ENCODE data around the gene PARD3B.

Gene PARD3B

GRCh38 chr2:205292665-205293295, 747.5 kb downstream of the PARD3B start:
- no peak for FAIRE-seq

GRCh38 chr2:205293559-205293958, 748.3 kb downstream of the PARD3B start:
- no peak for FAIRE-seq

DNA sequence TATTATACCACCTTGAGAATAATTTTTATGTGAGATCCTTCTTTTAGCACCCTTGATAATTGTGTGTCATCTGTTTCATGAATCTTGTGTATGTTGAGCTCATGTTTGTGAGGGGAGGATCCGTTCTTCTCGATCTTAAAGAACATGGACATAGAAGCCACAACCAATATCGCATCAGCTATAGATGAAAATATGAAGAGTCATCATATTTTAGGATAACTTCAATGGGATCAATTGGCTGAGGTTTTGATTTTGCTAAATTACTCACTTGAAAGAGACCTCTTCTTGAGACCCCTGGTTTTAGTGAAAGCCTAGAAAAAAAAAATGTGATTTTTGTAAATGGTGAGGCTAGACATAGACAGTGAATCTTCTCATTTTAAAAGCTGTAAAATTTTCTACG, 751.7 kb downstream of the PARD3B start:
- no peak for FAIRE-seq

- no peak for FAIRE-seq
These were observed 752.1 kb downstream of the PARD3B start for GRCh38 chr2:205297368-205297767.

- FAIRE-seq, result no peak
These were observed 752.6 kb downstream of the PARD3B start for GRCh38 chr2:205297846-205298245.

- FAIRE-seq, result no peak
These were observed 765.9 kb downstream of the PARD3B start for GRCh38 chr2:205311201-205311600.

GRCh38 chr2:205321231-205321630, 776.0 kb downstream of the PARD3B start:
- no peak for FAIRE-seq

- peak; percentile 33 for FAIRE-seq
These were observed 778.7 kb downstream of the PARD3B start for GRCh38 chr2:205323929-205324328.

DNA sequence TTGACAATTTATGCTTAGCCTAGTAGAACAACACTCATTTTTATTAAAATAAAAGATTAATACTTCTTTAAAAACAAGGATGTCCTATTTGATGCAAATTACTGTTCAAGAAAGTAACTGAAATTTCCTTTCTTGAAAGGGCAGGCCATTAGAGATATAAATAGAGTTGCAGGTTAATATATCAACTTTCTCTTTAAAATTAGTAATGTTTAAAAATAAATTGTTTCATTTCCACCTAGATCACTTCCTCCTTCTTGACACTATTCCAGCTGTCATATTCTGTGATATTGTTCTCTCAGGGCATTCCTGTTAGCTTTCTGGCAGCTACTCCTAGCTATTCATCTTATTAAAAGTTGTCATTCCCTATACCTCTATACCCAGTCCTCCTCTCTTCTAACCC, 779.1 kb downstream of the PARD3B start:
- FAIRE-seq, result no peak

DNA sequence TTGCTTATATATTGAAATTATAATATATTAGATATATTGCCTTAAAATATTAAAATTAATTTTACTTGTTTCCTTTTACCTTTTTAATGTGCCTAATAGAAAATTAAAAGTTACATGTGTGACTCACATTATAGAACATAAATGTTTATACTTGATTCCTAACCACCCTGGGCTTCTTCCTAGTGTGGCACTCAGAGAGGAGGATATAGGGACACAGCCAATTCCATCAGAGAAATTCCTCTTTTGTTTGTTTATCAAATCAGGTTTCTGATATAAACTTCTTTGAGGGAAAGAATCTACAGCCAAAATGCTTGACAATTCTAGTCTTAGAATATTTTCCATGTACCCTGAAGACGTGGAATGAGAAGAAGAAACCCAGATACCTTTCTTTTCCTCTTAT, 788.1 kb downstream of the PARD3B start:
- no peak for FAIRE-seq

DNA sequence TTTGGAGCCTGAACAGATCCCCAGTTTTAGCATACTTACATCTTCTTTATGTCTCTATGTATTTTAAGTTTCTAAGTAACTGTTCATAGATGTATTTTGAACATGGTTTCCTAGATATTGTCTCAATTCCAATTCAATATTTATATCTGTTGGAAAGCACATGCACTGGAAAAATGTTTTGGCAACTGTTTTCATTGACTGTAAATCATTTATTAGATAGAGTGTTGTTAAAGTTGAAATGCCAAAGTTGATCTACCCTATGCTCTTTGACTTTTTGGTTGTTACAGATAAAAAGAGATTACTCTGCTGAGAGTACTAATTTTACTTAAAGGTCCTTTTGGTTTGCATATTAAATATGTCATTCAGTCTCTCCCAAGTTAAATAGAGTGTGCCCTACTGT, 792.0 kb downstream of the PARD3B start:
- no peak for FAIRE-seq

DNA sequence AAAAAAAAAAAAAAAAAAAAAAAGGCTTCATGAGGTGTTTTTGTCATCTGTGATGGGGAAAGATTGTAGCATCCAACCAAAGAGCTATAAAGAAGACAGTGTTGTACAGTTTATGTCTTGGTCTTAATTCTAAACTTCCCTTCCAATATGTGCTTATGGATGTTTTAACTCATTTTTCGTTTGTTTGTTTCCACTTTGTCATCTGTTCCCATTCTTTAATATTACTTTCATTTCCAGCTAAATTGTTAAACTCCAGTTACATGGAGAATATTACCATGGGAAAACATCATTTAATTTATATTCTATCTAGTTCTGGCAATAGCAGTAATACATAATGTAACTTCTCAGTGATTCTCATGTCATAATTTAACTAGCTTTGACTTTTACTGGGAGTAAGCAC, 792.9 kb downstream of the PARD3B start:
- no peak for FAIRE-seq

DNA sequence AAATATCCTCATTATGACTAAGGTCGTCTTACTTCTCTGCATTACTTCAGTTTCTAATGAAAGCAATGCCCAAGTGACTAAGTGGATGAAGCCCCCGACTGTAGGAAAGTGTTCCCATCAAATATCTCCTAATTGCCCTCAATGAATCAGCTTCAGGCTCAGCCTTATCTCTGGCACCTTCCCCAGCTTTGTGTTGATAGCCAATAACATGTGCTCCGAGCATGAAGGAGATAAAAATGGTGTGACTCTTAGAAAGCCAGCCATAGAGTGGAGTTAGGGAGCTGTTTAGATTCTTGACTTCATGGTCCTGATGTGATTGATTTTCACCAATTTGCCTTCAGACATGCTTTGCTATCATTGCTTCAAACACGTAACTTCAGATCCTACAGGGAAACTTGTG, 797.8 kb downstream of the PARD3B start:
- FAIRE-seq, result no peak

GRCh38 chr2:205346649-205347048, 801.4 kb downstream of the PARD3B start:
- no peak for FAIRE-seq

DNA sequence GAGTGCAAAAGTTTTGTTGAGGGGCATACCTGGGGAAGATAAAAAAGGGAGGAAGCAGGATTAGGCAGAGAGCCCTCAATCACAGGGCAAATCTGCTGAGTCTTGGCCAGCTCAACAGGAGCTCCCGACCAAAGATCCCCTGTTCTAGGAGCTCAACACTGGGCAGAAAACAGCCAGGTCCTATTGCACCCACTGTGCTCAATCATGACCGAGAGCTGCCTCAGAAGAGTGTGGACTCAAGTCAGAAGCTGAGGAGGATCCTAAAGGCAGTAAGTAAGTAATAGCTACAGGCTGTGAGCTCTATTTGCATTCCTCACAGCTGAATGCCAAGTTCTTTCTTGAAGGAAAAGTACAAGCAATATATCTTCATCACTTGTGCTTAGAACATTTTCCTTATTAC, 802.6 kb downstream of the PARD3B start:
- no peak for FAIRE-seq

- no peak for FAIRE-seq
These were observed 806.8 kb downstream of the PARD3B start for GRCh38 chr2:205352094-205352493.

DNA sequence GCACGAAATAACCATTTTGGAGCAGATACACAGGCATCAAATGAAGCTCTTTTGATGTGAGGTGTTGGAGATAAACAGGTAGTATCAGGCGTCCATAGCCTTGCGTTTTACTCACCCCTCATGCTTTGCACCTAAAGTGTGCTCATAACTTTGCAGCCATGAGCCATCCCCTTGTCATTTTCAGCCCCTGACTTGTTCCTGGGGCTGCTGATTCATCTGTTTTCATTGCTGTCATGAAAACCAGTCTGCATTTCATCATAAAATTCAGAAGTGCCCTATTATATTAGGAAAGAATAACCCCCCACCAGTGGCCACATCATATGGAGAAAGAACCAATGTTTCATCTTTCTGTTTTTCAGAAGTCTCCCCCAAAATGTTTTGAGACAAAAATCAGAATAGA, 807.3 kb downstream of the PARD3B start:
- FAIRE-seq, result no peak

- FAIRE-seq, result no peak
These were observed 812.5 kb downstream of the PARD3B start for GRCh38 chr2:205357732-205358131.

GRCh38 chr2:205358351-205358815, 813.1 kb downstream of the PARD3B start:
- FAIRE-seq, result no peak

DNA sequence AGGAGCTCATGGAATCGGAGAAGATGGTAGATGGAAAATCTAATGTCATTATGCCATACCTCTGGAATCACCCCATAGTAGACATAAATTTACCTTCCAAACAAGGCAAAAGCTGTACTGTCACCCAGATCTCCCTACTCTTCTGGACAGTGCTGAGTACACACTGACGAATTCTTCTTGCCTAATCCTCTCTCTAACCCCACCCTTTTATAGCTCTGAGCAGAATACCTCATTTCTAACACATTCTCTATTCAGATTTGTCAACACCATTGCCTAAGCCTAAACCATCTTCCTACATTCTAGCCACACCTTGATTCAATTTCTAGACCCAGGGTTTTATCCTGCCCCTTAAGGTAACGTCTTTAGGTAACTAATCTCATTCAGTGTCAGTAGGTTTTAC, 816.0 kb downstream of the PARD3B start:
- no peak for FAIRE-seq

GRCh38 chr2:205361970-205362369, 816.7 kb downstream of the PARD3B start:
- no peak for FAIRE-seq

GRCh38 chr2:205364261-205364660, 819.0 kb downstream of the PARD3B start:
- no peak for FAIRE-seq

DNA sequence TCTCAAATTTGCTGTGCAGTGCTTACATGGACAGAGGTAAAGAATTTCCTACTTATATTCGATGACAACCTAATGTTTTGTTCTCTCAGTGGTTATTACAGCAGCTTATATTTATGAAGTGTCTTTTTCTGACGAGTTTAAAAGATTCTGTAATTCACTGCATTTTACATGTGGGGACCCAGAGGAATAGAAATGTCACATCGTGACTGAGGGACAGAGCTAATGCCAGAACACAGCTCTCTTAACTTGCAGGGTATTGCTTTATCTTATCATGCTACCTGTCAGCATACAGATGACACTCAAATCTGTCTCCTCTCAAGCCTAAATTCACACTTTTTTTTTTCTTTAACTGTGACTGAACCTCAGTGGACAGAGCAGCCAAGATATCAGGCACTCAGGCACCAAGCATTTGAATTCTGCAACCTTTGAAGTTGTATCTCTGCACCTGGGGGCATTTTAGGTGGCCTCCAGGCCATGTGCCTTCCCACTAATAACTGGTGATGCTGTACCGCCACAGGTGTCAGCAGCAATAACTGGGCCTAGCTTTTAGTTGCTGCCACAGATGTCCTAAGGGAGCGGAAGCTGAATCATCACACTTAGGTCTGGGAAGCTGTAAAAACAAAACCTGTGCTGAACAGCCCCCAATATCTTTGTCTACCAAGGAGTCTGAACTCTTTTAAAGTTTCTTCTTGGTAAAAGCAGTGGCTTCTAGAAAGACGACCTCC, 821.2 kb downstream of the PARD3B start:
- FAIRE-seq, result no peak

GRCh38 chr2:205367331-205367935, 822.2 kb downstream of the PARD3B start:
- no peak for FAIRE-seq

Data from endometrium (tissue), 2 donors.